Fibroblast of pulmonary artery (primary cell): ENCODE measurements around the gene HEPN1.

Experiments used
- DNase-seq: peaks from one replicate; pipeline ENCODE4 v3.0.0-alpha.2; 2010; ENCODE audit warnings: low read depth
- H3K4me3 ChIP-seq: replicated peaks from 2 replicates; pipeline ENCODE4 v1.5.1; 2011; ENCODE audit warnings: low read depth, mild to moderate bottlenecking, control low read depth, low read length, moderate library complexity
- CTCF ChIP-seq: IDR thresholded peaks from 2 replicates; pipeline ENCODE4 v1.5.1; 2011; ENCODE audit warnings: mild to moderate bottlenecking, control low read depth, low read length, inconsistent platforms; ENCODE audit errors: missing control alignments

HEPN1 gene

GRCh38 chr11:124874571-124875255 lies 44.3 kb upstream of the HEPN1 start:
- no peak overlapping the region for H3K4me3 ChIP-seq
- DNase-seq, result no peak
- no peak for TF ChIP-seq CTCF

DNA sequence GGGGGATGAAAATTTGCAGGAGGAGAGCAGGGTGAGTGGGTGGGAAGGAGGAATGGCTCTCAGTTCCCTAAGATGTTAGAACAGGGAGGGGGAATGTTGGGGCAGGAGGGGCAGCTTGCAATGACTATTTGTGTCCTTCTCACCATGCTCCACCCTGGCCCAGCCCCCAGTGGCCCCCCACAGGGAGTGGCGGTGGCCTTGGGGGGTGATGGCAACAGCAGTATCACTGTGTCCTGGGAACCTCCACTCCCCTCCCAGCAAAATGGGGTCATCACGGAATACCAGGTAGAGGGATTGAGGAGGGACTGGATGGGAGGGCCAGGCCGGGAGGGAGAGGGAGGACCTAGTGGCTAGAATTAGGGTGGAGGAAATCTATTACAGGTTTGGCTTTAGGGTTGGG lies 43.6 kb upstream of the HEPN1 start:
- no peak for DNase-seq
- H3K4me3 ChIP-seq, result peak overlapping the region; percentile 65
- no peak for TF ChIP-seq CTCF

DNA sequence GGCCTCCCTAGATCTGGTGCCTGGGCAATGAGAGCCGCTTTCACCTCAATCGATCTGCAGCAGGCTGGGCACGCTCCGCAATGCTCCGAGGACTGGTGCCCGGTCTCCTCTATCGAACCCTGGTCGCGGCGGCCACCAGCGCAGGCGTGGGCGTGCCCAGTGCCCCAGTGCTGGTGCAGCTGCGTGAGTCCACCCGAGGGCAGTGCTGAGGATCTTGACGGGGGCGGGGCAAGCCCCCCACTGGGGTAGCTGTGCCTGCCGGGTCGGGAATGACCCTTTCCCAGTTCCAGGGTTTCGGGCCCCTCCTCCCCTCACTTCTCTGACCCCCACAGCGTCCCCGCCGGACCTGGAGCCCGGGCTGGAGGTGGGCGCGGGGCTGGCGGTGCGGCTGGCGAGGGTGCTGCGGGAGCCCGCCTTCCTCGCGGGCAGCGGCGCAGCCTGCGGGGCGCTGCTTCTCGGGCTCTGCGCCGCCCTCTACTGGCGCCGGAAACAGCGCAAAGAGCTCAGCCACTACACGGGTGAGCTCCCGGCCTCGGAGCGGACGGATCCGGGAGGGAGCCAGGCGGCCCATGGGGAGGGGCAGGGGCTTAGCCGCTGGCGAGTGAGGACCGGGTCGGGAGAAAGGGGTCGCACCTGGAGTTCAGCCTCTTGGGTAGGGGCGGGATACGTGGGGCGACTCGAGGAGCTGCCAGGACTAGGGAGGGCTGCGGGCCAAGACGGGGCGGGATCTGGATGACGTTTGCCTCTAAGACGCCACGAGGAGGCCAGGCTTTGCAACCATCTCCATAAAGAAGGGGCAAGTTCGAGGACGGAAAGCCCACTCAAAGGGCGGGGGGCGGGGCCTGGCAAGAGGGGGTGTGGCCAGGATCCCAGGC lies 42.9 kb upstream of the HEPN1 start:
- DNase-seq, result peak; percentile 97
- H3K4me3 ChIP-seq, result peak overlapping the region; percentile 65
- TF ChIP-seq CTCF, result peak; percentile 35

DNA sequence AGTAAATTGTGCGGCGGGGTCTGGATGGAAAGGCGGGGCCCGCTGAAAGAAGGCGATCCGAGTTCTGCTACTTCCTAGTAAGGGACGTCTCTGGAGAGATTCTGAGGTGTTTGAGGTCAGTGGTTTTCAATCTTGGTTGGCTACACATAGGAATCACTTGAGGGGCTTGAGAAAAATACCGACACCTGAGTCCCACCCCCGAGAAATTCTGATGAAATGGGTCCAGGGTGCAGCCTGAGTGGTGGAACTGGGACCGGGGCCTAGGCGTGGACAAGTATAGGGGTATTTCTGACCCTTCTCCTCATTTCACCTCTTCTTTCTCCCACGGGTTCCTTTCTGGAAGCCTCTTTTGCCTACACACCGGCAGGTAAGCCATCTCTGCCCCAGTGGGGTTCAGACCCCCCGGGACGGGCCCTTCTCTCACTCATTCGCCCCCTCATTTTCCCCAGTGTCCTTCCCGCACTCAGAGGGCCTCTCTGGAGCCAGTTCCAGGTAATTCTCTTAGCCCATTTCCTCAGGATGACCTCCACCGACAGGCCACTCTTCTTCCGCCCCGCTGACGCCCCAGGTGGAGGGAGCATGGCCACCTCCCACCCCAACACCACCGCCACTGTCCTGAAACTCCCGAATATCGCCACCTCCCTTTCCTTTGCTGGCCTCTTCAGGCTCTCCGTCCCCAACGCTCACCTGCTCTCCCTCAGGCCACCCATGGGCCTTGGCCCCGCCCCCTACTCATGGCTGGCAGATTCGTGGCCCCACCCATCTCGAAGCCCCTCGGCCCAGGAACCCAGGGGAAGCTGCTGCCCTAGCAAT lies 42.0 kb upstream of the HEPN1 start:
- DNase-seq, result no peak
- H3K4me3 ChIP-seq, result peak overlapping the region; percentile 65
- TF ChIP-seq CTCF, result no peak

DNA sequence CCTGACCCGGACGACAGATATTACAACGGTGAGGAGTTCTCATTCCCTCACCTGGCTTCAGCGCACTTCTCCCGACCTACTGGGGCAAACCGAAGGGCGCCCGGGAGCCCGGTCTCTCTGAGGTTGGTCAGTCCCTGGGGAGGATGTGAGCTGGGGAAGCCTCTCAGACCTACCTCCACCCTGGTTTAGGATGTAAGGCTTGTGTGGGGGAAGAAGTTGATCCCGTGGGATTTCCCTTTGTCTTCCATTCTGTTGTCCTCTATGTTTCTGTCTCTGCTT lies 41.5 kb upstream of the HEPN1 start:
- H3K4me3 ChIP-seq, result peak overlapping the region; percentile 65
- TF ChIP-seq CTCF, result no peak

GRCh38 chr11:124877910-124878758 lies 40.9 kb upstream of the HEPN1 start:
- peak overlapping the region; percentile 65 for H3K4me3 ChIP-seq
- TF ChIP-seq CTCF, result no peak
- no peak for DNase-seq

More for the DNA sequence above, 41.5 kb upstream of the HEPN1 start:
- no peak for DNase-seq
